HEK293 (cell line): ENCODE measurements around the gene ECT2.

Experiments
- CTCF ChIA-PET: fragments of 350-600 bp; formaldehyde crosslinking; extraction: SDS; loops from one replicate; lab custom pipeline; 2021; ENCODE audit warnings: antibody characterized with exemption; lab: Yijun Ruan, JAX
- POLR2A ChIA-PET: fragments of 300-600 bp; formaldehyde crosslinking; extraction: SDS; loops from one replicate; lab custom pipeline; 2020; ENCODE audit warnings: antibody characterized with exemption, inconsistent platforms; lab: Yijun Ruan, JAX
- H3K27ac ChIP-seq: fragments of 200-500 bp; sonication (Bioruptor generic); 2 replicates; pipeline ENCODE4 v1.5.1; 2014; ENCODE audit warnings: low read depth, low read length, control low read depth, inconsistent platforms; ENCODE audit errors: extremely low read depth
- H3K36me3 ChIP-seq, 2 experiments: fragments of 200-500 bp in 1 of 2; sonication (Bioruptor generic) in 1 of 2; 1 replicate in 1 of 2; 2 replicates in 1 of 2; pipeline ENCODE4 v1.5.1; 2014 to 2017; ENCODE audit warnings: inconsistent platforms in 2 of 2, low read length in 2 of 2; ENCODE audit not compliant: control insufficient read depth in 2 of 2, insufficient read depth in 1 of 2
- H3K4me1 ChIP-seq: fragments of 200-500 bp; sonication (Bioruptor generic); 2 replicates; pipeline ENCODE4 v1.5.1; 2014; ENCODE audit warnings: mild to moderate bottlenecking, low read length, inconsistent platforms; ENCODE audit not compliant: control insufficient read depth, insufficient read depth
- H3K4me3 ChIP-seq: 2 replicates; pipeline ENCODE4 v1.5.1; 2011; ENCODE audit warnings: low read depth, mild to moderate bottlenecking, control low read depth, low read length, moderate library complexity
- H3K9me3 ChIP-seq: fragments of 200-500 bp; sonication (Bioruptor generic); 2 replicates; pipeline ENCODE4 v1.5.1; 2014; ENCODE audit warnings: low read depth, low read length, inconsistent platforms; ENCODE audit not compliant: control insufficient read depth, insufficient read depth
- OVOL3 ChIP-seq: fragments of 450-650 bp; formaldehyde crosslinking; IDR thresholded peaks from 2 replicates; pipeline ENCODE4 v1.5.1; 2016; ENCODE audit warnings: missing biosample characterization, missing genetic modification characterization
- PRDM1 ChIP-seq: fragments of 450-650 bp; formaldehyde crosslinking; IDR thresholded peaks from 2 replicates; pipeline ENCODE4; 2016; ENCODE audit warnings: missing biosample characterization, missing genetic modification characterization
- WT1 ChIP-seq: fragments of 450-650 bp; formaldehyde crosslinking; IDR thresholded peaks from 2 replicates; pipeline ENCODE4 v1.5.1; 2016; ENCODE audit warnings: missing biosample characterization, missing genetic modification characterization
- YY2 ChIP-seq: fragments of 450-650 bp; formaldehyde crosslinking; IDR thresholded peaks from 2 replicates; pipeline ENCODE4 v1.5.1; 2016; ENCODE audit warnings: missing biosample characterization, missing genetic modification characterization
- ZBTB17 ChIP-seq: fragments of 450-650 bp; formaldehyde crosslinking; IDR thresholded peaks from 2 replicates; pipeline ENCODE4 v1.5.1; 2016; ENCODE audit warnings: missing biosample characterization, missing genetic modification characterization
- ZBTB8A ChIP-seq: fragments of 450-650 bp; formaldehyde crosslinking; IDR thresholded peaks from 2 replicates; pipeline ENCODE4 v1.5.1; 2016; ENCODE audit warnings: missing biosample characterization, missing genetic modification characterization
- ZNF121 ChIP-seq: fragments of 450-650 bp; formaldehyde crosslinking; IDR thresholded peaks from 2 replicates; pipeline ENCODE4 v1.5.1; 2016; ENCODE audit warnings: missing biosample characterization, missing genetic modification characterization
- ZNF391 ChIP-seq: fragments of 450-650 bp; formaldehyde crosslinking; IDR thresholded peaks from 2 replicates; pipeline ENCODE4 v1.5.1; 2016; ENCODE audit warnings: low read depth, missing biosample characterization, missing genetic modification characterization, borderline replicate concordance
- ZNF548 ChIP-seq: fragments of 450-650 bp; formaldehyde crosslinking; IDR thresholded peaks from 2 replicates; pipeline ENCODE4 v1.5.1; 2016; ENCODE audit warnings: missing biosample characterization, missing genetic modification characterization
- ZNF549 ChIP-seq: fragments of 450-650 bp; IDR thresholded peaks from 2 replicates; pipeline ENCODE4 v1.5.1; 2018; ENCODE audit warnings: missing biosample characterization, missing genetic modification characterization, mild to moderate bottlenecking, inconsistent platforms, moderate library complexity
- ZNF560 ChIP-seq: fragments of 450-650 bp; formaldehyde crosslinking; IDR thresholded peaks from 2 replicates; pipeline ENCODE4 v1.5.1; 2017; ENCODE audit warnings: missing biosample characterization, missing genetic modification characterization, borderline replicate concordance
- ZNF654 ChIP-seq: fragments of 450-650 bp; formaldehyde crosslinking; IDR thresholded peaks from 2 replicates; pipeline ENCODE4 v1.5.1; 2016; ENCODE audit warnings: low read depth, missing biosample characterization, missing genetic modification characterization
- ZNF785 ChIP-seq: fragments of 450-650 bp; formaldehyde crosslinking; IDR thresholded peaks from 2 replicates; pipeline ENCODE4 v1.5.1; 2016; ENCODE audit warnings: missing biosample characterization, missing genetic modification characterization
- TF ChIP-seq, protein P1 (sequence below): fragments of 450-650 bp; formaldehyde crosslinking; IDR thresholded peaks from 2 replicates; pipeline ENCODE4 v1.5.1; 2017; ENCODE audit warnings: missing biosample characterization, missing genetic modification characterization
- TF ChIP-seq, protein P2 (sequence below): fragments of 450-650 bp; formaldehyde crosslinking; IDR thresholded peaks from 2 replicates; pipeline ENCODE4 v1.5.1; 2017; ENCODE audit warnings: missing biosample characterization, missing genetic modification characterization

Gene ECT2

DNA sequence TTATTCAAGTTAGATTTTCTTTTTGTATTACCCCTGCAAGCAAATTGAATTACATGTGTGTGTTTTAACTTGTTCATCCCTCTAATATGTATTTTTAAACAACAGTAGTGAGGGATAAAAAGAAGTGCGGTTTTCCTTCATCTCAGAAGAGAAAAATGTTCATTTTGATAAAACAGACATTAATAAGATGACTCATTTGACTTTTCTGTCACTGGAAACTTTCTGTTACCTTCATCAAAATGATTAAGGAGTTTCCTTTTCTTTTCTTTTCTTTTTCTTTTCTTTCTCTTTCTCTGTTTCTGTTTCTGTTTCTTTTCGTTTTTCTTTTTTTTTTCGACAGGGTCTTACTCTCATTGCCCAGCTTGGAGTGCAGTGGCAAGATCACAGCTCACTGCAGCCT, 53.0 kb downstream of the ECT2 start:
- no peak overlapping the region for H3K4me3 ChIP-seq
- H3K36me3 ChIP-seq = peaks cover 4 to 36% of the 10 kb centered on the region in 2 experiments
- H3K27ac ChIP-seq = no peak overlapping the region
- POLR2A ChIA-PET = no interaction called here
- CTCF ChIA-PET = interaction anchor here (0.6 kb wide), 1 partner anchor 247 kb away, joined by 3 read pairs; no protein-coding TSS in a partner anchor
- no peaks in the 10 kb centered on the region for H3K9me3 ChIP-seq
- no peak for TF ChIP-seq ZNF560 (tag by site-specific recombination)
- no peak for TF ChIP-seq OVOL3 (tag by site-specific recombination)
- TF ChIP-seq PRDM1 (tag by site-specific recombination) = peak; percentile 54; the same call in 1 of the 2 replicates
- no peak for TF ChIP-seq WT1 (tag by site-specific recombination)
- no peak for TF ChIP-seq ZNF549
- no peaks in the 10 kb centered on the region for H3K4me1 ChIP-seq

DNA sequence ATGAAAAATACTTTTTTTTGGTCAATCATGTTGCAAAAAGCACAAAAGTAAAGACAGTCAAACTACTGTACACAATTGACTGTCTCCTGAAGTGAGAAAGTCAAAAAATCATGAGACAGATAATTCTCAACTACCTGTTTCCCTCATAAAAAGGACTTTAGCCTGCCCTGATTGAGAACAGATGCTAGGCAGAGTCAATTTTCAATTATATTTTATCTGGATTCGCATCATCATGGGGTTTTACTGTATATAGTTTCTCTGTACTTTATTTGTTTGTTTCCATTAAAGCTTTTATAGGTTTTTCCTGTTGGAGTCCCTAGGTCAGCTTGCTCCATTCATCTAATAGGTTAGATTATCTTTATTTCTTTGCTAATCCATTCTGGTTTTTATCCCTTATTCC, 53.8 kb downstream of the ECT2 start:
- no peaks in the 10 kb centered on the region for H3K4me1 ChIP-seq
- no peak overlapping the region for H3K4me3 ChIP-seq
- no peaks in the 10 kb centered on the region for H3K9me3 ChIP-seq
- TF ChIP-seq ZNF391 = no peak
- TF ChIP-seq ZBTB17 (tag by site-specific recombination) = no peak
- TF ChIP-seq, protein P1, sequence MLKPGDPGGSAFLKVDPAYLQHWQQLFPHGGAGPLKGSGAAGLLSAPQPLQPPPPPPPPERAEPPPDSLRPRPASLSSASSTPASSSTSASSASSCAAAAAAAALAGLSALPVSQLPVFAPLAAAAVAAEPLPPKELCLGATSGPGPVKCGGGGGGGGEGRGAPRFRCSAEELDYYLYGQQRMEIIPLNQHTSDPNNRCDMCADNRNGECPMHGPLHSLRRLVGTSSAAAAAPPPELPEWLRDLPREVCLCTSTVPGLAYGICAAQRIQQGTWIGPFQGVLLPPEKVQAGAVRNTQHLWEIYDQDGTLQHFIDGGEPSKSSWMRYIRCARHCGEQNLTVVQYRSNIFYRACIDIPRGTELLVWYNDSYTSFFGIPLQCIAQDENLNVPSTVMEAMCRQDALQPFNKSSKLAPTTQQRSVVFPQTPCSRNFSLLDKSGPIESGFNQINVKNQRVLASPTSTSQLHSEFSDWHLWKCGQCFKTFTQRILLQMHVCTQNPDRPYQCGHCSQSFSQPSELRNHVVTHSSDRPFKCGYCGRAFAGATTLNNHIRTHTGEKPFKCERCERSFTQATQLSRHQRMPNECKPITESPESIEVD (tag by site-specific recombination) = peak; percentile 71
- TF ChIP-seq YY2 (tag by site-specific recombination) = no peak
- no peak overlapping the region for H3K27ac ChIP-seq
- ChIA-PET POLR2A (interaction anchor here (0.6 kb wide), 1 partner anchor 70 kb away, joined by 4 read pairs; no protein-coding TSS in a partner anchor), CTCF (no interaction called here)
- H3K36me3 ChIP-seq = peaks cover 4 to 40% of the 10 kb centered on the region in 2 experiments

DNA sequence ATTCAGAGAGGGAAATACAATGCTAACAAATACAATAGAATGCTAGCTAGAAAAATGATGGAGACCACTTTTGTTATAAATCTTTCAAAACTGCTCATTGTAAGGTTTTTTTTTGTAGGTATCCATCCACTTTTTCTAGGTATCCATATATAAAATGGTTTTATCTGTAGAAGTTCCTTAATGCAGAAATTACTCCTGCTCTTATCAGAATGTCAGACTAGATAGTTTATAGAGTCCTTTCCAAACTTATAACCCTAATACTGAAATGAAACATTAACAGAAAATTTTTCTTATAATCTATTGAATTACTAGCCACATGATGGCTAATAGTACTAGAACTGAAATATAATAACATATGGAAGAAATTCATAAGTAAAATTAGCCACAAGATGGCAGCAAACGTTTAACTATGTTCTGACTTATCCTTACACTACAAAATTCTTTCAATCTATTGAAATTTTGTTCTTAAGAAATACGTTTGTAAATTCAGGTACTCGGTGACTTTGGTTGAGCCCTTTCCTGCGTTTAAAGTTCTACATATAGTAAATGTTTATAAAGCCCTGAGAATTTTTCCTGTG, 58.5 kb downstream of the ECT2 start:
- Histone ChIP-seq H3K36me3 (peaks cover 4 to 37% of the 10 kb centered on the region in 2 experiments), H3K9me3 (no peaks in the 10 kb centered on the region), H3K4me1 (no peaks in the 10 kb centered on the region), H3K4me3 (no peak overlapping the region), H3K27ac (no peak overlapping the region)
- CTCF ChIA-PET = interaction anchor here (0.6 kb wide), 1 partner anchor 54 kb away, joined by 3 read pairs; no protein-coding TSS in a partner anchor
- POLR2A ChIA-PET = no interaction called here
- TF ChIP-seq, protein P2, sequence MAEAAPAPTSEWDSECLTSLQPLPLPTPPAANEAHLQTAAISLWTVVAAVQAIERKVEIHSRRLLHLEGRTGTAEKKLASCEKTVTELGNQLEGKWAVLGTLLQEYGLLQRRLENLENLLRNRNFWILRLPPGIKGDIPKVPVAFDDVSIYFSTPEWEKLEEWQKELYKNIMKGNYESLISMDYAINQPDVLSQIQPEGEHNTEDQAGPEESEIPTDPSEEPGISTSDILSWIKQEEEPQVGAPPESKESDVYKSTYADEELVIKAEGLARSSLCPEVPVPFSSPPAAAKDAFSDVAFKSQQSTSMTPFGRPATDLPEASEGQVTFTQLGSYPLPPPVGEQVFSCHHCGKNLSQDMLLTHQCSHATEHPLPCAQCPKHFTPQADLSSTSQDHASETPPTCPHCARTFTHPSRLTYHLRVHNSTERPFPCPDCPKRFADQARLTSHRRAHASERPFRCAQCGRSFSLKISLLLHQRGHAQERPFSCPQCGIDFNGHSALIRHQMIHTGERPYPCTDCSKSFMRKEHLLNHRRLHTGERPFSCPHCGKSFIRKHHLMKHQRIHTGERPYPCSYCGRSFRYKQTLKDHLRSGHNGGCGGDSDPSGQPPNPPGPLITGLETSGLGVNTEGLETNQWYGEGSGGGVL (tag by site-specific recombination) = no peak
- TF ChIP-seq ZNF654 = peak; percentile 20; the same call in 1 of the 2 replicates
- TF ChIP-seq ZNF548 (tag by site-specific recombination) = no peak
- no peak for TF ChIP-seq ZNF785 (tag by site-specific recombination)
- no peak for TF ChIP-seq ZNF121 (tag by site-specific recombination)

DNA sequence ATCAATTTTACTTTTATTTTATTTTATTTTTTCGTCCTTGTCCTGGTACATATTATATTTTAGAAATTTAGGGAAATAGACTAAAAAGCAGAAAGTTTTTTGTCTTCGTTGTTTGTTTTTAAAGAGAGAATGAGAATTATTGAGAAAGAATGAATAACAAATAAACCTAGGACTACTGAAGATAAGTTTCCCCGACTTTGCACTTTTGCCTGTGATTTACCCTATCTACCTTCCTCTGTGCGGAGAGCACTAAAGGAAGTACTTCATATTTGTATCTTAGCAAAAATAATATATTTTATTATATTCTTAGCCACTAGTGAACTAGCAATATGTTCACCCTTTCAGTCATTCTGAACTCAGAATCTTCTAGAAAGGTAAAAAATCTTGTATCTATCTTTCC, 60.6 kb downstream of the ECT2 start:
- POLR2A ChIA-PET = no interaction called here
- no peak for TF ChIP-seq ZBTB8A (tag by site-specific recombination)
- Histone ChIP-seq H3K27ac (no peak overlapping the region), H3K4me1 (no peaks in the 10 kb centered on the region), H3K36me3 (peaks cover 4 to 44% of the 10 kb centered on the region in 2 experiments), H3K4me3 (no peak overlapping the region), H3K9me3 (no peaks in the 10 kb centered on the region)
- CTCF ChIA-PET = no interaction called here
